Neural progenitor cell (in vitro differentiated cells): ENCODE data around the gene SLC19A1. TPM values are rescaled to one million over a fixed set of nuclear protein-coding genes. Genes with fewer than 3 reads are reported as not detected.

ENCODE experiments used
- DNase-seq: peaks from one replicate; pipeline ENCODE4 v3.0.0-alpha.2; 2016; ENCODE audit warnings: low spot score
- H2AFZ ChIP-seq: fragments of 200-600 bp; sonication (generic); replicated peaks from 2 replicates; pipeline ENCODE4 v1.6.1; 2016; ENCODE audit warnings: antibody characterized with exemption
- H3F3A ChIP-seq: fragments of 200-600 bp; sonication (generic); 2 replicates; pipeline ENCODE4 v1.6.1; 2016; ENCODE audit warnings: antibody characterized with exemption, low read depth
- H3K27ac ChIP-seq: fragments of 200-600 bp; sonication (generic); 2 replicates; pipeline ENCODE4 v1.5.1; 2016; ENCODE audit warnings: mild to moderate bottlenecking
- H3K27me3 ChIP-seq: fragments of 200-600 bp; sonication (generic); 2 replicates; pipeline ENCODE4 v1.6.1; 2016; ENCODE audit warnings: mild to moderate bottlenecking, moderate library complexity
- H3K36me3 ChIP-seq: fragments of 200-600 bp; sonication (generic); 2 replicates; pipeline ENCODE4 v1.5.1; 2016
- H3K4me1 ChIP-seq: fragments of 200-600 bp; sonication (generic); 2 replicates; pipeline ENCODE4 v1.6.1; 2016; ENCODE audit warnings: mixed run types
- H3K4me2 ChIP-seq: fragments of 200-600 bp; sonication (generic); 2 replicates; pipeline ENCODE4 v1.6.1; 2016
- H3K4me3 ChIP-seq: fragments of 200-600 bp; sonication (generic); 2 replicates; pipeline ENCODE4 v1.5.1; 2016
- H3K79me2 ChIP-seq: fragments of 200-600 bp; sonication (generic); 2 replicates; pipeline ENCODE4 v1.6.1; 2016; ENCODE audit warnings: low read depth
- H3K9ac ChIP-seq: fragments of 200-600 bp; sonication (generic); 2 replicates; pipeline ENCODE4 v1.6.1; 2016
- H3K9me3 ChIP-seq: fragments of 200-600 bp; sonication (generic); 2 replicates; pipeline ENCODE4 v1.5.1; 2016; ENCODE audit warnings: low read depth
- H4K20me1 ChIP-seq: fragments of 200-600 bp; sonication (generic); 2 replicates; pipeline ENCODE4 v1.6.1; 2016; ENCODE audit warnings: low read depth
- H3K27ac Mint-ChIP-seq: 3 replicates; pipeline ENCODE4 v1.8.0; 2021; ENCODE audit warnings: mixed read lengths
- H3K27me3 Mint-ChIP-seq: 2 replicates; pipeline ENCODE4 v1.8.0; 2022; ENCODE audit warnings: low read depth, mild to moderate bottlenecking, inconsistent platforms, moderate library complexity, mixed read lengths; ENCODE audit not compliant: insufficient read depth
- H3K36me3 Mint-ChIP-seq: 3 replicates; pipeline ENCODE4 v1.8.0; 2021; ENCODE audit warnings: mixed read lengths
- H3K4me1 Mint-ChIP-seq: 3 replicates; pipeline ENCODE4 v1.8.0; 2021; ENCODE audit warnings: mixed read lengths
- H3K4me3 Mint-ChIP-seq: 3 replicates; pipeline ENCODE4 v1.8.0; 2021; ENCODE audit warnings: mild to moderate bottlenecking, moderate library complexity, mixed read lengths
- H3K9me3 Mint-ChIP-seq: 3 replicates; pipeline ENCODE4 v1.8.0; 2020; ENCODE audit warnings: mixed read lengths
- CTCF ChIP-seq: fragments of 200-600 bp; sonication (generic); IDR thresholded peaks from 2 replicates; pipeline ENCODE4 v1.5.1; 2017; ENCODE audit warnings: antibody characterized with exemption, mild to moderate bottlenecking
- EZH2 ChIP-seq: fragments of 200-600 bp; sonication (generic); IDR thresholded peaks from 2 replicates; pipeline ENCODE4 v1.6.1; 2017; ENCODE audit warnings: antibody characterized with exemption, mild to moderate bottlenecking, moderate library complexity
- EZH2phosphoT487 ChIP-seq: fragments of 200-600 bp; sonication (generic); IDR thresholded peaks from 2 replicates; pipeline ENCODE4 v1.6.1; 2017; ENCODE audit warnings: antibody characterized with exemption
- total RNA-seq: library from RNA; depleted of rRNA; stranded (reverse); fragments of >200 nt; gene quantifications from 2 replicates; pipeline ENCODE4 v1.2.3, GENCODE V29; 2015; ENCODE audit warnings: low replicate concordance

The SLC19A1 gene
- total RNA-seq, 1 donor from 2014 or later, result 7.7 TPM

GRCh38 chr21:45545691-45546531 lies 3.7 kb upstream of the SLC19A1 start:
- Histone ChIP-seq H3K79me2 (peaks cover 10% of the 10 kb centered on the region), H3K4me1 (peaks cover 23% of the 10 kb centered on the region), H3K36me3 (no peaks in the 10 kb centered on the region), H3K9me3 (no peaks in the 10 kb centered on the region), H3K4me2 (no peak overlapping the region), H3K4me3 (no peak overlapping the region), H4K20me1 (peaks cover 7% of the 10 kb centered on the region), H3K27me3 (no peaks in the 10 kb centered on the region), H3K9ac (no peak overlapping the region), H3F3A (no peaks in the 10 kb centered on the region), H2AFZ (no peak overlapping the region), H3K27ac (no peak overlapping the region)
- Mint-ChIP-seq H3K4me3 (no peak overlapping the region), H3K27me3 (peaks cover 13% of the 10 kb centered on the region), H3K27ac (no peak overlapping the region), H3K9me3 (no peaks in the 10 kb centered on the region), H3K36me3 (no peaks in the 10 kb centered on the region), H3K4me1 (peaks cover 15% of the 10 kb centered on the region)
- TF ChIP-seq EZH2 (no peak), CTCF (no peak), EZH2phosphoT487 (no peak)
- DNase-seq, result no peak

- Mint-ChIP-seq H3K4me3 (peak overlapping the region; percentile 1), H3K27me3 (peaks cover 13% of the 10 kb centered on the region), H3K36me3 (no peaks in the 10 kb centered on the region), H3K4me1 (peaks cover 16% of the 10 kb centered on the region), H3K27ac (no peak overlapping the region), H3K9me3 (no peaks in the 10 kb centered on the region)
- Histone ChIP-seq H3K4me1 (peaks cover 22% of the 10 kb centered on the region), H3K79me2 (peaks cover 17% of the 10 kb centered on the region), H3K36me3 (no peaks in the 10 kb centered on the region), H3K9ac (no peak overlapping the region), H4K20me1 (peaks cover 14% of the 10 kb centered on the region), H3K27me3 (no peaks in the 10 kb centered on the region), H3F3A (no peaks in the 10 kb centered on the region), H3K27ac (no peak overlapping the region), H3K4me2 (no peak overlapping the region), H2AFZ (no peak overlapping the region), H3K9me3 (no peaks in the 10 kb centered on the region), H3K4me3 (no peak overlapping the region)
- no peak for DNase-seq
- TF ChIP-seq EZH2 (no peak), EZH2phosphoT487 (no peak), CTCF (no peak)
Observed at GRCh38 chr21:45545236-45545570, 3.0 kb upstream of the SLC19A1 start.

- Mint-ChIP-seq H3K4me3 (no peak overlapping the region), H3K27me3 (peaks cover 13% of the 10 kb centered on the region), H3K9me3 (no peaks in the 10 kb centered on the region), H3K27ac (no peak overlapping the region), H3K36me3 (no peaks in the 10 kb centered on the region), H3K4me1 (peaks cover 17% of the 10 kb centered on the region)
- H3K9me3 ChIP-seq, result no peaks in the 10 kb centered on the region
- H3K79me2 ChIP-seq, result peaks cover 23% of the 10 kb centered on the region
- no peak overlapping the region for H3K9ac ChIP-seq
- no peak for TF ChIP-seq EZH2
- no peak for TF ChIP-seq EZH2phosphoT487
- no peak for TF ChIP-seq CTCF
- H3K27me3 ChIP-seq, result no peaks in the 10 kb centered on the region
- no peaks in the 10 kb centered on the region for H3K36me3 ChIP-seq
- H2AFZ ChIP-seq, result no peak overlapping the region
- DNase-seq, result no peak
- H3K4me1 ChIP-seq, result peaks cover 22% of the 10 kb centered on the region
- H4K20me1 ChIP-seq, result peaks cover 19% of the 10 kb centered on the region
- H3F3A ChIP-seq, result no peaks in the 10 kb centered on the region
- H3K4me3 ChIP-seq, result no peak overlapping the region
- H3K4me2 ChIP-seq, result no peak overlapping the region
- H3K27ac ChIP-seq, result no peak overlapping the region
Observed at GRCh38 chr21:45544449-45545235, 2.4 kb upstream of the SLC19A1 start.
